Measurements from ENCODE around the gene METTL2B.
A peak's percentile ranks its signal among the peaks of the same experiment; 100 is the strongest.

Gene METTL2B

GRCh38 chr7:128431754-128432153, 44.8 kb upstream of the METTL2B start:
- H3K23ac ChIP-seq (ENCODE audit: low read length): no peak overlapping the region
- no peak overlapping the region for H2AFZ ChIP-seq (ENCODE audit: insufficient read depth, low read length, poor library complexity)
- no peak overlapping the region for H3K18ac ChIP-seq (ENCODE audit: low read length)
- no peak overlapping the region for H4K12ac ChIP-seq (ENCODE audit: low read depth, low read length)
- no peaks in the 10 kb centered on the region for H3K9me3 ChIP-seq (ENCODE audit: insufficient read depth, low read depth, low read length)
- no peak overlapping the region for H2BK120ac ChIP-seq (ENCODE audit: insufficient read depth, low read length, poor library complexity)
- H4K8ac ChIP-seq (ENCODE audit: low read depth, low read length): no peak overlapping the region
- no peak overlapping the region for H3K4ac ChIP-seq (ENCODE audit: low read depth, low read length)
- no peaks in the 10 kb centered on the region for H3K79me2 ChIP-seq (ENCODE audit: control insufficient read depth, insufficient read depth, low read length, poor library complexity)
- no peaks in the 10 kb centered on the region for H3K36me3 ChIP-seq (ENCODE audit: control insufficient read depth in 1 of 2, insufficient read depth in 2 of 2, low read length in 2 of 2)
- H3K4me1 ChIP-seq (ENCODE audit: control insufficient read depth in 1 of 2, insufficient read depth in 2 of 2, low read length in 2 of 2): peaks cover 5 to 16% of the 10 kb centered on the region in 2 experiments
- no peak overlapping the region for H3K4me3 ChIP-seq (ENCODE audit: low read depth, low read length)
- no peaks in the 10 kb centered on the region for H3K27me3 ChIP-seq (ENCODE audit: insufficient read depth, low read length)
- no peak overlapping the region for H2AK5ac ChIP-seq (ENCODE audit: low read length)
- no peak overlapping the region for H3K14ac ChIP-seq (ENCODE audit: low read length)
- no peak for DNase-seq
- no peak overlapping the region for H2BK12ac ChIP-seq (ENCODE audit: low read length)
- H4K91ac ChIP-seq (ENCODE audit: low read depth, low read length): no peak overlapping the region
- H3K9ac ChIP-seq (ENCODE audit: low read length): no peak overlapping the region
- H2BK5ac ChIP-seq (ENCODE audit: low read depth, low read length, poor library complexity): no peak overlapping the region
- H3K4me2 ChIP-seq (ENCODE audit: low read length): no peak overlapping the region
- no CpG with 5 or more reads among the region's 2 CpGs for WGBS (ENCODE audit: extremely low coverage, insufficient coverage, insufficient read length)
- H3K27ac ChIP-seq (ENCODE audit: low read depth, low read length): no peak overlapping the region
- H3K79me1 ChIP-seq (ENCODE audit: low read length): peaks cover 1% of the 10 kb centered on the region

GRCh38 chr7:128434413-128435326, 41.9 kb upstream of the METTL2B start:
- no CpG with 5 or more reads among the region's 4 CpGs for WGBS (ENCODE audit: extremely low coverage, insufficient coverage, insufficient read length)
- Histone ChIP-seq H3K27ac (ENCODE audit: low read depth, low read length) (peak overlapping the region; percentile 48), H2BK5ac (ENCODE audit: low read depth, low read length, poor library complexity) (no peak overlapping the region), H2AFZ (ENCODE audit: insufficient read depth, low read length, poor library complexity) (no peak overlapping the region), H3K4ac (ENCODE audit: low read depth, low read length) (no peak overlapping the region), H4K8ac (ENCODE audit: low read depth, low read length) (no peak overlapping the region), H3K4me1 (ENCODE audit: control insufficient read depth in 1 of 2, insufficient read depth in 2 of 2, low read length in 2 of 2) (peaks cover 5 to 16% of the 10 kb centered on the region in 2 experiments), H3K9ac (ENCODE audit: low read length) (no peak overlapping the region), H2AK5ac (ENCODE audit: low read length) (no peak overlapping the region), H3K9me3 (ENCODE audit: insufficient read depth, low read depth, low read length) (no peaks in the 10 kb centered on the region), H3K18ac (ENCODE audit: low read length) (no peak overlapping the region), H3K4me2 (ENCODE audit: low read length) (no peak overlapping the region), H3K36me3 (ENCODE audit: control insufficient read depth in 1 of 2, insufficient read depth in 2 of 2, low read length in 2 of 2) (no peaks in the 10 kb centered on the region), H3K79me2 (ENCODE audit: control insufficient read depth, insufficient read depth, low read length, poor library complexity) (no peaks in the 10 kb centered on the region), H2BK120ac (ENCODE audit: insufficient read depth, low read length, poor library complexity) (no peak overlapping the region), H3K23ac (ENCODE audit: low read length) (no peak overlapping the region), H3K4me3 (ENCODE audit: low read depth, low read length) (no peak overlapping the region), H3K14ac (ENCODE audit: low read length) (no peak overlapping the region), H4K91ac (ENCODE audit: low read depth, low read length) (no peak overlapping the region), H3K27me3 (ENCODE audit: insufficient read depth, low read length) (no peaks in the 10 kb centered on the region), H3K79me1 (ENCODE audit: low read length) (peaks cover 1% of the 10 kb centered on the region), H4K12ac (ENCODE audit: low read depth, low read length) (no peak overlapping the region), H2BK12ac (ENCODE audit: low read length) (no peak overlapping the region)
- DNase-seq: peak in 1 of 2 donors; percentile 49

DNA sequence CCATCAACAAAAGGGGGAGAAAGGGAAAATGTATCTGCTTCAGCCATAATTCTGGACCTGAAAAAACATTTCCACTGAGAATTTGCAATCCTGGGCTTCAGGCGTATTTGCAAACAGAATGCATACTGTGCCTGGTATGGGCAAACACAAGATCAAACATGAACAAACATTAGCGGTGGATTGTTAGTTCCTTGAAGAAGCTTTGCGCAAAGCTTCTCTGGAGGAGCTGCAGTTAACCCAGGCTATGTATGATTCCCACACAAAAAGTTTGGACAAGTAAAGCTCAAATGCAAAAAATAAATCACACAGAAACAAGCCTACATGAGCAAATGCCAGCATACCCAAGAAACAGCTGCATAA, 41.2 kb upstream of the METTL2B start:
- H3K9me3 ChIP-seq (ENCODE audit: insufficient read depth, low read depth, low read length): no peaks in the 10 kb centered on the region
- no peak overlapping the region for H2BK12ac ChIP-seq (ENCODE audit: low read length)
- no peaks in the 10 kb centered on the region for H3K27me3 ChIP-seq (ENCODE audit: insufficient read depth, low read length)
- no peak overlapping the region for H3K18ac ChIP-seq (ENCODE audit: low read length)
- peak overlapping the region; percentile 48 for H3K27ac ChIP-seq (ENCODE audit: low read depth, low read length)
- no peak overlapping the region for H3K14ac ChIP-seq (ENCODE audit: low read length)
- no peak overlapping the region for H3K4me2 ChIP-seq (ENCODE audit: low read length)
- H4K12ac ChIP-seq (ENCODE audit: low read depth, low read length): no peak overlapping the region
- no peak overlapping the region for H4K91ac ChIP-seq (ENCODE audit: low read depth, low read length)
- WGBS (ENCODE audit: extremely low coverage, insufficient coverage, insufficient read length): no CpG with 5 or more reads among the region's 3 CpGs
- H3K9ac ChIP-seq (ENCODE audit: low read length): no peak overlapping the region
- H3K4me1 ChIP-seq (ENCODE audit: control insufficient read depth in 1 of 2, insufficient read depth in 2 of 2, low read length in 2 of 2): peaks cover 5 to 16% of the 10 kb centered on the region in 2 experiments
- H3K23ac ChIP-seq (ENCODE audit: low read length): no peak overlapping the region
- H3K79me2 ChIP-seq (ENCODE audit: control insufficient read depth, insufficient read depth, low read length, poor library complexity): no peaks in the 10 kb centered on the region
- no peak overlapping the region for H2BK120ac ChIP-seq (ENCODE audit: insufficient read depth, low read length, poor library complexity)
- H4K8ac ChIP-seq (ENCODE audit: low read depth, low read length): no peak overlapping the region
- DNase-seq: peak in 1 of 2 donors; percentile 72
- H3K79me1 ChIP-seq (ENCODE audit: low read length): peaks cover 1% of the 10 kb centered on the region
- H3K4me3 ChIP-seq (ENCODE audit: low read depth, low read length): no peak overlapping the region
- no peak overlapping the region for H3K4ac ChIP-seq (ENCODE audit: low read depth, low read length)
- no peak overlapping the region for H2BK5ac ChIP-seq (ENCODE audit: low read depth, low read length, poor library complexity)
- no peak overlapping the region for H2AK5ac ChIP-seq (ENCODE audit: low read length)
- no peaks in the 10 kb centered on the region for H3K36me3 ChIP-seq (ENCODE audit: control insufficient read depth in 1 of 2, insufficient read depth in 2 of 2, low read length in 2 of 2)
- no peak overlapping the region for H2AFZ ChIP-seq (ENCODE audit: insufficient read depth, low read length, poor library complexity)

DNA sequence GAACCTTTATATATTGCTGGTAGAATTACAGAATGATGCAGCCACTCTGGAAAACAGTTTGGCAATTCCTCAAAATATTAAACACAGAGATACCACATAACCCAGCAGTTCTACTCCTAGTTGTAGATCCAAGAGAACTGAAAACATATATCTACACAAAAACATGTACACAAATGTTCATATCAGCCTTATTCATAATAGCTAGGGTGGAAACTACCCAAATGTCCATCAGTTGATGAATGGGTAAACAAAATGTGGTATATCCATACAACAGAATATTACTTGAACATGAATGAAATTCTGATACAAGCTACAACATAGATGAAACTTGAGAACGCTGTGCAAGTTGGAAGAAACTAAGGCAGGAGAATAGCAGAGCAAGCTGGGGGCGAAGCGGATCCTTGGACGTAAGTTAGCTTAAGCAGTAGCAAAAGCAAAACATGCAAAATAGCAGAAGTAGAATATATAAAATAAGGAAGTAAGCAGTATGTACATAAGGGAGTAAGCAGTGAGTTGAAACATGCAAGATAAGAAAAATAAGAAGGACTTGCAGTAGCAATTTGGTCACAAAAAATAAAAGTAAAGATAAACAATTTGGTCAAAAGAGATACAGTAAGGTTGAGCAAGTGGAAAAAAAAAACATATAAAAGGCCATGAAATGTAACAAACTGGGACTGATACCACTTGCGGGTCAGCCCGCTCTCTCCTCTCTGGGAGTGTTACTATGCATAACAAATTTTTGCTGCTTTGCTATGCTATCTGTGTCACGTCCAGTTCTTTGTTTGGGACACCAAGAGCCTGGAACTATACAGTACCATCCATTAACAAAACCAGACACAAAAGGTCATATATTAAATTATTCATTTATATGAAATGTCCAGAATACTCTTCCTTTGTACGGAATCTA, 38.9 kb upstream of the METTL2B start:
- H4K12ac ChIP-seq (ENCODE audit: low read depth, low read length): no peak overlapping the region
- peaks cover 0 to 5% of the 10 kb centered on the region in 2 experiments for H3K4me1 ChIP-seq (ENCODE audit: control insufficient read depth in 1 of 2, insufficient read depth in 2 of 2, low read length in 2 of 2)
- H3K27ac ChIP-seq (ENCODE audit: low read depth, low read length): no peak overlapping the region
- H2AK5ac ChIP-seq (ENCODE audit: low read length): no peak overlapping the region
- no peak overlapping the region for H2BK5ac ChIP-seq (ENCODE audit: low read depth, low read length, poor library complexity)
- H2AFZ ChIP-seq (ENCODE audit: insufficient read depth, low read length, poor library complexity): no peak overlapping the region
- H2BK120ac ChIP-seq (ENCODE audit: insufficient read depth, low read length, poor library complexity): no peak overlapping the region
- no peaks in the 10 kb centered on the region for H3K27me3 ChIP-seq (ENCODE audit: insufficient read depth, low read length)
- H3K79me1 ChIP-seq (ENCODE audit: low read length): peaks cover 1% of the 10 kb centered on the region
- H3K14ac ChIP-seq (ENCODE audit: low read length): no peak overlapping the region
- no peak overlapping the region for H3K23ac ChIP-seq (ENCODE audit: low read length)
- H3K18ac ChIP-seq (ENCODE audit: low read length): no peak overlapping the region
- no peak overlapping the region for H4K8ac ChIP-seq (ENCODE audit: low read depth, low read length)
- no peak overlapping the region for H3K4me2 ChIP-seq (ENCODE audit: low read length)
- H2BK12ac ChIP-seq (ENCODE audit: low read length): no peak overlapping the region
- H3K9me3 ChIP-seq (ENCODE audit: insufficient read depth, low read depth, low read length): no peaks in the 10 kb centered on the region
- no peaks in the 10 kb centered on the region for H3K79me2 ChIP-seq (ENCODE audit: control insufficient read depth, insufficient read depth, low read length, poor library complexity)
- no peak overlapping the region for H4K91ac ChIP-seq (ENCODE audit: low read depth, low read length)
- H3K36me3 ChIP-seq (ENCODE audit: control insufficient read depth in 1 of 2, insufficient read depth in 2 of 2, low read length in 2 of 2): no peaks in the 10 kb centered on the region
- no CpG with 5 or more reads among the region's 8 CpGs for WGBS (ENCODE audit: extremely low coverage, insufficient coverage, insufficient read length)
- H3K4me3 ChIP-seq (ENCODE audit: low read depth, low read length): no peak overlapping the region
- no peak overlapping the region for H3K9ac ChIP-seq (ENCODE audit: low read length)
- DNase-seq: no peak
- no peak overlapping the region for H3K4ac ChIP-seq (ENCODE audit: low read depth, low read length)

Measured in trophoblast cell (in vitro differentiated cells and primary cell).